GM18508 (cell line): ENCODE data around the gene RSPH9.

Experiments
- ATAC-seq: cut with Tn5 transposase; IDR thresholded peaks from one replicate; pipeline ENCODE4 v1.9.1; 2021; ENCODE audit warnings: moderate number of reproducible peaks; ENCODE audit not compliant: insufficient read depth, unreplicated experiment

Gene RSPH9

GRCh38 chr6:43707767-43708166 is 62.9 kb downstream of the RSPH9 start:
- no peak for ATAC-seq

GRCh38 chr6:43708860-43709653 is 64.2 kb downstream of the RSPH9 start:
- ATAC-seq, result no peak

GRCh38 chr6:43709654-43710303 is 64.9 kb downstream of the RSPH9 start:
- no peak for ATAC-seq

GRCh38 chr6:43710576-43710975 is 65.7 kb downstream of the RSPH9 start:
- no peak for ATAC-seq

GRCh38 chr6:43712579-43712978 is 67.7 kb downstream of the RSPH9 start:
- ATAC-seq, result no peak

- ATAC-seq, result no peak
Observed at GRCh38 chr6:43713643-43714310, 68.9 kb downstream of the RSPH9 start.

- no peak for ATAC-seq
Observed at GRCh38 chr6:43714311-43715055, 69.6 kb downstream of the RSPH9 start.

- ATAC-seq, result peak; percentile 71
Observed at GRCh38 chr6:43715056-43715788, 70.4 kb downstream of the RSPH9 start.

- no peak for ATAC-seq
Observed at GRCh38 chr6:43716099-43716498, 71.3 kb downstream of the RSPH9 start.

- ATAC-seq, result no peak
Observed at GRCh38 chr6:43717389-43717788, 72.6 kb downstream of the RSPH9 start.

GRCh38 chr6:43717822-43718221 is 73.0 kb downstream of the RSPH9 start:
- no peak for ATAC-seq

- ATAC-seq, result no peak
Observed at GRCh38 chr6:43718387-43719105, 73.7 kb downstream of the RSPH9 start.

GRCh38 chr6:43719511-43719910 is 74.7 kb downstream of the RSPH9 start:
- ATAC-seq, result no peak

- no peak for ATAC-seq
Observed at GRCh38 chr6:43720999-43721398, 76.2 kb downstream of the RSPH9 start.
